ENCODE results near the gene FAM25C. TPM values are rescaled to one million over a fixed set of nuclear protein-coding genes. Genes with fewer than 3 reads are reported as not detected.

The FAM25C gene
- total and polyA plus RNA-seq, 3 donors from 2014 or later: not detected

Small RNA genes within 50 kb of the gene (small RNA-seq; reads per million reads assigned to genes)
- gene RNA5SP315: 0 reads per million in 2 donors

Other genes with a start within 250 kb of the FAM25C start
- gene SYT15B, start 236.2 kb downstream of the FAM25C start, total RNA-seq: 1 to 10 TPM; 1.0 to 1.2 TPM
- 0.37 TPM for gene SYT15B, start 236.2 kb downstream of the FAM25C start, polyA plus RNA-seq (ENCODE audit: insufficient read depth, low read depth, low replicate concordance)
- gene NPY4R2, start 81.1 kb downstream of the FAM25C start, total RNA-seq: under 1 TPM; 0.25 to 0.79 TPM
- not detected for gene NPY4R2, start 81.1 kb downstream of the FAM25C start, polyA plus RNA-seq (ENCODE audit: insufficient read depth, low read depth, low replicate concordance)

Data from testis (tissue), 3 donors.